ENCODE measurements around the gene PNISR.

DNA sequence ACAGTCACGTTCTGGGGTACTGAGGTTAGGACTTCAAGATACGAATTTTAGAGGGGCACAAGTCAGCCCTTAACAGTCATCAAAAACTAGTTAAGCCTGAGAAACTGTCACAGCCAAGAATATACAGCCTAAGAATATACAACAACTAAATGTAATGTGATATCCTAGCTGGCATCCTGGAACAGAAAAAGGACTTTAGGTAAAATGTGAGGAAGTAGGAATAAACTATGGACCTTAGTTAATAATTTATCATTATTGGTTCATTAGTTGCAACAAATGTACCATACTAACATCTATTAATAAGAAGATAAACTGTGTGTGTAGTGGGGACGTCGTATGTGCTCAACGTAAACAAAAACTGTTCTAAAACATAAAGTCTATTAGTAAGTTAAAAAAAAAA lies 1.1 kb downstream of the PNISR start:
- TF ChIP-seq, protein P1, sequence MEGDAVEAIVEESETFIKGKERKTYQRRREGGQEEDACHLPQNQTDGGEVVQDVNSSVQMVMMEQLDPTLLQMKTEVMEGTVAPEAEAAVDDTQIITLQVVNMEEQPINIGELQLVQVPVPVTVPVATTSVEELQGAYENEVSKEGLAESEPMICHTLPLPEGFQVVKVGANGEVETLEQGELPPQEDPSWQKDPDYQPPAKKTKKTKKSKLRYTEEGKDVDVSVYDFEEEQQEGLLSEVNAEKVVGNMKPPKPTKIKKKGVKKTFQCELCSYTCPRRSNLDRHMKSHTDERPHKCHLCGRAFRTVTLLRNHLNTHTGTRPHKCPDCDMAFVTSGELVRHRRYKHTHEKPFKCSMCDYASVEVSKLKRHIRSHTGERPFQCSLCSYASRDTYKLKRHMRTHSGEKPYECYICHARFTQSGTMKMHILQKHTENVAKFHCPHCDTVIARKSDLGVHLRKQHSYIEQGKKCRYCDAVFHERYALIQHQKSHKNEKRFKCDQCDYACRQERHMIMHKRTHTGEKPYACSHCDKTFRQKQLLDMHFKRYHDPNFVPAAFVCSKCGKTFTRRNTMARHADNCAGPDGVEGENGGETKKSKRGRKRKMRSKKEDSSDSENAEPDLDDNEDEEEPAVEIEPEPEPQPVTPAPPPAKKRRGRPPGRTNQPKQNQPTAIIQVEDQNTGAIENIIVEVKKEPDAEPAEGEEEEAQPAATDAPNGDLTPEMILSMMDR (IDR thresholded peaks at IDR 0.05): no peak
- TF ChIP-seq POLR2A (IDR thresholded peaks at IDR 0.05): no peak

Measured in thyroid gland (tissue), 4 donors.